A549 (cell line): Measurements from ENCODE around the gene SEMA3A.

Source experiments
- MAZ ChIP-seq: fragments of 150-350 bp; IDR thresholded peaks from 2 replicates; pipeline ENCODE4 v1.6.1; 2014; ENCODE audit warnings: antibody characterized with exemption, low read depth, low read length, borderline replicate concordance
- TF ChIP-seq, protein P1 (sequence below): fragments of >200 bp; sonication (Bioruptor Twin); formaldehyde crosslinking; IDR thresholded peaks from 3 replicates; pipeline ENCODE4 v1.5.1; 2016

DNA sequence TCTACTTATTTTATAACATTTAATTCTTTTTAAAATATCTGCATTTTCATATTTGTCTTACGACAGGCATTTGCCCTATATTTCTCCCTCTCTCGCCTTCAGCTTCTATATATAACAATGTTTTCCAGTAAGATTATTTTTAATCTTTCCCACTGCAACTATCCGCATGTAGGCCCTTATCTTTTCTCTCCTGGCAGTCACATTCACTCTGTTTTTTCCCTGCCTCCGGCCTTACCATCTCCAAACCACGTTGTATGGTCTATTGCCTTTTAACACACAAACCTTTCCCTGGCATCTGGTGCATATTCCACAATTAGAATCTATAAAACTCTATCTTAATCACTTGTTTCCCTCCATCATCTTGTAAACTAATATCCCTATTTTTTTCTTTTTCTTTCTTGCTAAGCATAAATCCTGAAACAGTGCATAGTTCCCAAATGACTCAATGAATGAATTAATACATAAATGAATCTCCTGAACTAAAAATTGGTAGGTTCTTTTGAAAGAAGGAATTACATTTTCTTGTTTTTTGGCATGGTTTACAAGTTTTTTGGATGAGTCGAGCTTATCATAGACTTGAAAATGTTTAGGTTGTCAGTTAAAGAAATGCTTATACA lies 173.2 kb downstream of the SEMA3A start:
- TF ChIP-seq, protein P1, sequence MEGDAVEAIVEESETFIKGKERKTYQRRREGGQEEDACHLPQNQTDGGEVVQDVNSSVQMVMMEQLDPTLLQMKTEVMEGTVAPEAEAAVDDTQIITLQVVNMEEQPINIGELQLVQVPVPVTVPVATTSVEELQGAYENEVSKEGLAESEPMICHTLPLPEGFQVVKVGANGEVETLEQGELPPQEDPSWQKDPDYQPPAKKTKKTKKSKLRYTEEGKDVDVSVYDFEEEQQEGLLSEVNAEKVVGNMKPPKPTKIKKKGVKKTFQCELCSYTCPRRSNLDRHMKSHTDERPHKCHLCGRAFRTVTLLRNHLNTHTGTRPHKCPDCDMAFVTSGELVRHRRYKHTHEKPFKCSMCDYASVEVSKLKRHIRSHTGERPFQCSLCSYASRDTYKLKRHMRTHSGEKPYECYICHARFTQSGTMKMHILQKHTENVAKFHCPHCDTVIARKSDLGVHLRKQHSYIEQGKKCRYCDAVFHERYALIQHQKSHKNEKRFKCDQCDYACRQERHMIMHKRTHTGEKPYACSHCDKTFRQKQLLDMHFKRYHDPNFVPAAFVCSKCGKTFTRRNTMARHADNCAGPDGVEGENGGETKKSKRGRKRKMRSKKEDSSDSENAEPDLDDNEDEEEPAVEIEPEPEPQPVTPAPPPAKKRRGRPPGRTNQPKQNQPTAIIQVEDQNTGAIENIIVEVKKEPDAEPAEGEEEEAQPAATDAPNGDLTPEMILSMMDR = no peak
- no peak for TF ChIP-seq MAZ
